Right lobe of liver (tissue), 6 donors: ENCODE results near the gene DIDO1. TPM values are rescaled to one million over a fixed set of nuclear protein-coding genes. Genes with fewer than 3 reads are reported as not detected.

ENCODE experiments used
- ATAC-seq, 4 donors: fragments of 200-7000 bp; cut with Tn5 transposase; one replicate each; pipeline ENCODE4 v1.9.1; 2020; ENCODE audit warnings: mild to moderate bottlenecking in 4 of 4, moderate library complexity in 4 of 4
- DNase-seq, 3 donors: peaks; one replicate each; pipeline ENCODE4 v3.0.0-alpha.2; 2020
- H3K27ac ChIP-seq, 3 donors: fragments of 200-600 bp; one replicate each; pipeline ENCODE4 v1.8.0; 2022
- H3K27me3 ChIP-seq, 2 donors: fragments of 200-600 bp; one replicate each; pipeline ENCODE4 v1.8.0; 2022
- H3K36me3 ChIP-seq, 4 donors: fragments of 200-600 bp; sonication (generic) in 1 of 4; one replicate each; pipeline versions ENCODE4 v1.5.1 to v1.8.0; 2017 to 2022; ENCODE audit warnings: control low read depth in 1 of 4
- H3K4me1 ChIP-seq, 4 donors: fragments of 200-600 bp; sonication (generic) in 1 of 4; one replicate each; pipeline versions ENCODE4 v1.5.1 to v1.8.0; 2017 to 2022; ENCODE audit warnings: control low read depth in 1 of 4
- H3K4me3 ChIP-seq, 3 donors: fragments of 200-600 bp; one replicate each; pipeline ENCODE4 v1.8.0; 2022
- H3K9me3 ChIP-seq, 4 donors: fragments of 200-600 bp; sonication (generic) in 1 of 4; one replicate each; pipeline versions ENCODE4 v1.5.1 to v1.8.0; 2017 to 2022; ENCODE audit warnings: control low read depth in 1 of 4
- CTCF ChIP-seq, 4 donors: fragments of 200-600 bp in 3 of 4; fragments of 450-650 bp in 1 of 4; IDR thresholded peaks; one replicate each; pipeline versions ENCODE4 v1.5.1 to v1.8.0; 2016 to 2022; ENCODE audit warnings: antibody characterized with exemption in 4 of 4, mild to moderate bottlenecking in 2 of 4
- POLR2A ChIP-seq: fragments of 450-650 bp; IDR thresholded peaks from one replicate; pipeline ENCODE4 v1.6.1; 2017; ENCODE audit warnings: antibody characterized with exemption, mild to moderate bottlenecking
- WGBS: methylation state at CpG from one replicate; pipeline ENCODE4 v1.1.6; 2018; ENCODE audit warnings: low coverage, low lambda C conversion rate; ENCODE audit not compliant: insufficient coverage; ENCODE audit errors: missing lambda C conversion rate; 5-methylcytosine and 5-hydroxymethylcytosine counted together
- intact Hi-C, 2 donors: fragments of 100-400 bp; cut with DNase I; formaldehyde crosslinking; loops; one replicate each; pipeline versions ENCODE4 v1.11.2 to v1.14.1; 2022
- total RNA-seq, 6 experiments: library from RNA; depleted of rRNA in 2 of 6; stranded (reverse); fragments of >200 nt in 2 of 6; fragmentation: NEBNext Ultra II Directional in 3 of 6; extraction: Animal tissue kit (Norgen Biotek cat#: 25700) in 3 of 6; gene quantifications; one replicate each; pipeline versions ENCODE4 v1.1.0 to v1.2.4, GENCODE V29; 2016 to 2023
- donor health status: DM: no; HTN: yes; CAD: no.
- donor health status: DM: no; HTN: no; CAD: no.
- donor health status: DM: no; HTN: no; CAD: no.
- donor health status: DM: no; HTN: yes; CAD: no.
- donor health status: DM: no; HTN: yes; CAD: no.

DIDO1 gene
- total RNA-seq, 6 experiments from 2014 or later = 18.3 to 28.1 (median 21.1) TPM

GRCh38 chr20:62943396-62943795 is 17.1 kb upstream of the DIDO1 start:
- H3K27ac ChIP-seq = no peak overlapping the region
- 88% methylated on average over 5 of the region's 14 CpGs for WGBS
- peaks cover 6 to 67% (median 22%) of the 10 kb centered on the region in 4 donors for H3K36me3 ChIP-seq
- no peak overlapping the region for H3K4me3 ChIP-seq
- ATAC-seq = no peak
- H3K27me3 ChIP-seq = no peaks in the 10 kb centered on the region
- intact Hi-C loops = no loop called here
- no peak for TF ChIP-seq CTCF (IDR thresholded peaks at IDR 0.05)
- no peak for TF ChIP-seq POLR2A
- H3K9me3 ChIP-seq = no peaks in the 10 kb centered on the region
- H3K4me1 ChIP-seq = peaks cover 0 to 21% (median 8%) of the 10 kb centered on the region in 4 donors
- no peak for DNase-seq

GRCh38 chr20:62942456-62942855 is 16.2 kb upstream of the DIDO1 start:
- Histone ChIP-seq H3K36me3 (peaks cover 6 to 67% (median 22%) of the 10 kb centered on the region in 4 donors), H3K4me3 (no peak overlapping the region), H3K9me3 (no peaks in the 10 kb centered on the region), H3K27me3 (no peaks in the 10 kb centered on the region), H3K27ac (no peak overlapping the region), H3K4me1 (peaks cover 0 to 21% (median 8%) of the 10 kb centered on the region in 4 donors)
- intact Hi-C loops = no loop called here
- TF ChIP-seq POLR2A = no peak
- no peak for TF ChIP-seq CTCF (IDR thresholded peaks at IDR 0.05)
- ATAC-seq (no peak), DNase-seq (no peak)
- no CpG with 5 or more reads among the region's 2 CpGs for WGBS

GRCh38 chr20:62941792-62942191 is 15.5 kb upstream of the DIDO1 start:
- intact Hi-C loops = no loop called here
- Histone ChIP-seq H3K4me1 (peaks cover 0 to 21% (median 8%) of the 10 kb centered on the region in 4 donors), H3K9me3 (no peaks in the 10 kb centered on the region), H3K36me3 (peaks cover 6 to 62% (median 22%) of the 10 kb centered on the region in 4 donors), H3K27ac (no peak overlapping the region), H3K4me3 (no peak overlapping the region), H3K27me3 (no peaks in the 10 kb centered on the region)
- WGBS = 100% methylated on average over 1 of the region's 1 CpG
- ATAC-seq (no peak), DNase-seq (no peak)
- TF ChIP-seq POLR2A = no peak

GRCh38 chr20:62940875-62941274 is 14.6 kb upstream of the DIDO1 start:
- no peak for TF ChIP-seq CTCF (IDR thresholded peaks at IDR 0.05)
- TF ChIP-seq POLR2A = no peak
- Histone ChIP-seq H3K4me3 (no peak overlapping the region), H3K36me3 (peaks cover 6 to 54% (median 21%) of the 10 kb centered on the region in 4 donors), H3K27ac (no peak overlapping the region), H3K4me1 (peaks cover 0 to 21% (median 10%) of the 10 kb centered on the region in 4 donors), H3K27me3 (no peaks in the 10 kb centered on the region), H3K9me3 (no peaks in the 10 kb centered on the region)
- WGBS = 74% methylated on average over 6 of the region's 8 CpGs
- no peak for DNase-seq
- intact Hi-C loops = no loop called here
- no peak for ATAC-seq

GRCh38 chr20:62938105-62938888 is 12.0 kb upstream of the DIDO1 start, which contains the start of gene GID8:
GID8 (plus strand) TSS chr20:62938147; CDS start chr20:62941503, 3,356 bp downstream.
- TF ChIP-seq POLR2A (no peak), CTCF (IDR thresholded peaks at IDR 0.05) (no peak)
- Histone ChIP-seq H3K4me3 (peak within 1 kb of the TSS; percentile 70 to 97 (median 75)), H3K27ac (peak within 1 kb of the TSS; percentile 69 to 91 (median 75)), H3K9me3 (no peaks in the 10 kb centered on the region), H3K27me3 (no peaks in the 10 kb centered on the region), H3K4me1 (peaks cover 0 to 22% (median 11%) of the 10 kb centered on the region in 4 donors), H3K36me3 (peaks cover 0 to 28% (median 6%) of the 10 kb centered on the region in 4 donors)
- intact Hi-C loops = no loop called here
- DNase-seq (peak in 2 of 3 donors; percentile 62 to 63), ATAC-seq (peak; percentile 26 to 48 (median 42))
- 0% methylated on average over 16 of the region's 79 CpGs for WGBS
